ENCODE measurements around the gene NEDD4L.

DNA sequence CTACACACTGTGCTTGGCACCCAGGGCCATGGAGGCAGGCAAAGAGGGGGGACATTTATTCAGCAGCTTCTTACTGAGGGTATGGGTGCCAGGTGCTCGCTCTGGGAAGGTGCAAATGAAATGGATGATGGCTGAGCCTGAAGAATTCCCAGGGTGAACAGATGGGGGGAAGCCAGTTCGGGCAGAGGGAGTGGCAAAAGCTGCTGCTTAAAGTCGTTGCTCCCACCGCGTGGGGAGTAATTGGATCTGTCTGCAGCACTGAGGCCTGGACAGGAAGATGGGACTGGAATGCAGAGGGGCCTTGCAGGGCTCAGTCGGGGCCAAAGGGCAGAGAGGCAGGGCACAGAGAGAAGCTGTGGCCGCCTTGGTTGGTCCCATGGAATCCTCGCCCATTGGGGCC lies 51.2 kb downstream of the NEDD4L start:
- TF ChIP-seq, protein P1, sequence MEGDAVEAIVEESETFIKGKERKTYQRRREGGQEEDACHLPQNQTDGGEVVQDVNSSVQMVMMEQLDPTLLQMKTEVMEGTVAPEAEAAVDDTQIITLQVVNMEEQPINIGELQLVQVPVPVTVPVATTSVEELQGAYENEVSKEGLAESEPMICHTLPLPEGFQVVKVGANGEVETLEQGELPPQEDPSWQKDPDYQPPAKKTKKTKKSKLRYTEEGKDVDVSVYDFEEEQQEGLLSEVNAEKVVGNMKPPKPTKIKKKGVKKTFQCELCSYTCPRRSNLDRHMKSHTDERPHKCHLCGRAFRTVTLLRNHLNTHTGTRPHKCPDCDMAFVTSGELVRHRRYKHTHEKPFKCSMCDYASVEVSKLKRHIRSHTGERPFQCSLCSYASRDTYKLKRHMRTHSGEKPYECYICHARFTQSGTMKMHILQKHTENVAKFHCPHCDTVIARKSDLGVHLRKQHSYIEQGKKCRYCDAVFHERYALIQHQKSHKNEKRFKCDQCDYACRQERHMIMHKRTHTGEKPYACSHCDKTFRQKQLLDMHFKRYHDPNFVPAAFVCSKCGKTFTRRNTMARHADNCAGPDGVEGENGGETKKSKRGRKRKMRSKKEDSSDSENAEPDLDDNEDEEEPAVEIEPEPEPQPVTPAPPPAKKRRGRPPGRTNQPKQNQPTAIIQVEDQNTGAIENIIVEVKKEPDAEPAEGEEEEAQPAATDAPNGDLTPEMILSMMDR (IDR thresholded peaks at IDR 0.05) = no peak
- TF ChIP-seq POLR2A (IDR thresholded peaks at IDR 0.05) = no peak
